ENCODE results near the gene MRPL38.

The MRPL38 gene

DNA sequence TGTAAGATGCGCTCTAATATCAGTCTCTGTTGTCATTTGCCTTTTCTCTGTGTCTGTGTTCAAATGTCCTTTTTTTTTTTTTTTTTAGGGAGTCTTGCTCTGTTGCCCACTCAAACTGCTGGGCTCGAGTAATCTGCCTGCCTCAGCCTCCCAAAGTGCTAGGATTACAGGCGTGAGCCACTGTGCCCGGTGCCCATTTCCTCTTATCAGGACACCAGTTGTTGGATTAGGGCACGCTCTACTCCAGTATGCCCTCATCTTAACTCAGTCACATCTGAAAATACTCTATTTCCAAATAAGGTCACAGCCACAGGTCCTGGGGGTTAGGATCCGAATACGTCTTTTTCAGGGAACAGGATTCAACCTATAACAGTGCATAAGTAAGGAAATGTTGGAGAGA, 24.4 kb downstream of the MRPL38 start:
- no peak for TF ChIP-seq EGR1 (IDR thresholded peaks at IDR 0.05)
- TF ChIP-seq TCF12 (IDR thresholded peaks at IDR 0.05; ENCODE audit: low read depth), result no peak
- no peak for TF ChIP-seq NFIC (IDR thresholded peaks at IDR 0.05)
- TF ChIP-seq, protein P1, sequence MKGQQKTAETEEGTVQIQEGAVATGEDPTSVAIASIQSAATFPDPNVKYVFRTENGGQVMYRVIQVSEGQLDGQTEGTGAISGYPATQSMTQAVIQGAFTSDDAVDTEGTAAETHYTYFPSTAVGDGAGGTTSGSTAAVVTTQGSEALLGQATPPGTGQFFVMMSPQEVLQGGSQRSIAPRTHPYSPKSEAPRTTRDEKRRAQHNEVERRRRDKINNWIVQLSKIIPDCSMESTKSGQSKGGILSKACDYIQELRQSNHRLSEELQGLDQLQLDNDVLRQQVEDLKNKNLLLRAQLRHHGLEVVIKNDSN (IDR thresholded peaks at IDR 0.05), result no peak
- TF ChIP-seq EP300 (IDR thresholded peaks at IDR 0.05; ENCODE audit: borderline replicate concordance), result no peak
- TF ChIP-seq, protein P2, sequence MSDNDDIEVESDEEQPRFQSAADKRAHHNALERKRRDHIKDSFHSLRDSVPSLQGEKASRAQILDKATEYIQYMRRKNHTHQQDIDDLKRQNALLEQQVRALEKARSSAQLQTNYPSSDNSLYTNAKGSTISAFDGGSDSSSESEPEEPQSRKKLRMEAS (IDR thresholded peaks at IDR 0.05), result no peak
- no peak for TF ChIP-seq YY1 (IDR thresholded peaks at IDR 0.05; ENCODE audit: low read depth)
- TF ChIP-seq, protein P3, sequence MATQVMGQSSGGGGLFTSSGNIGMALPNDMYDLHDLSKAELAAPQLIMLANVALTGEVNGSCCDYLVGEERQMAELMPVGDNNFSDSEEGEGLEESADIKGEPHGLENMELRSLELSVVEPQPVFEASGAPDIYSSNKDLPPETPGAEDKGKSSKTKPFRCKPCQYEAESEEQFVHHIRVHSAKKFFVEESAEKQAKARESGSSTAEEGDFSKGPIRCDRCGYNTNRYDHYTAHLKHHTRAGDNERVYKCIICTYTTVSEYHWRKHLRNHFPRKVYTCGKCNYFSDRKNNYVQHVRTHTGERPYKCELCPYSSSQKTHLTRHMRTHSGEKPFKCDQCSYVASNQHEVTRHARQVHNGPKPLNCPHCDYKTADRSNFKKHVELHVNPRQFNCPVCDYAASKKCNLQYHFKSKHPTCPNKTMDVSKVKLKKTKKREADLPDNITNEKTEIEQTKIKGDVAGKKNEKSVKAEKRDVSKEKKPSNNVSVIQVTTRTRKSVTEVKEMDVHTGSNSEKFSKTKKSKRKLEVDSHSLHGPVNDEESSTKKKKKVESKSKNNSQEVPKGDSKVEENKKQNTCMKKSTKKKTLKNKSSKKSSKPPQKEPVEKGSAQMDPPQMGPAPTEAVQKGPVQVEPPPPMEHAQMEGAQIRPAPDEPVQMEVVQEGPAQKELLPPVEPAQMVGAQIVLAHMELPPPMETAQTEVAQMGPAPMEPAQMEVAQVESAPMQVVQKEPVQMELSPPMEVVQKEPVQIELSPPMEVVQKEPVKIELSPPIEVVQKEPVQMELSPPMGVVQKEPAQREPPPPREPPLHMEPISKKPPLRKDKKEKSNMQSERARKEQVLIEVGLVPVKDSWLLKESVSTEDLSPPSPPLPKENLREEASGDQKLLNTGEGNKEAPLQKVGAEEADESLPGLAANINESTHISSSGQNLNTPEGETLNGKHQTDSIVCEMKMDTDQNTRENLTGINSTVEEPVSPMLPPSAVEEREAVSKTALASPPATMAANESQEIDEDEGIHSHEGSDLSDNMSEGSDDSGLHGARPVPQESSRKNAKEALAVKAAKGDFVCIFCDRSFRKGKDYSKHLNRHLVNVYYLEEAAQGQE (IDR thresholded peaks at IDR 0.05; ENCODE audit: low read depth), result no peak
- no peak for TF ChIP-seq CREB1 (IDR thresholded peaks at IDR 0.05; ENCODE audit: low read depth)
- TF ChIP-seq TEAD4 (IDR thresholded peaks at IDR 0.05), result no peak
- TF ChIP-seq FOXM1 (IDR thresholded peaks at IDR 0.05; ENCODE audit: borderline replicate concordance, low read depth), result no peak
- TF ChIP-seq CEBPB (IDR thresholded peaks at IDR 0.05), result no peak
- no peak for TF ChIP-seq TAF1 (IDR thresholded peaks at IDR 0.05; ENCODE audit: low read depth)
- no peak for TF ChIP-seq RAD21 (IDR thresholded peaks at IDR 0.05; ENCODE audit: low read depth)
- no peak for TF ChIP-seq ZBTB7A (IDR thresholded peaks at IDR 0.05; ENCODE audit: low read depth)

DNA sequence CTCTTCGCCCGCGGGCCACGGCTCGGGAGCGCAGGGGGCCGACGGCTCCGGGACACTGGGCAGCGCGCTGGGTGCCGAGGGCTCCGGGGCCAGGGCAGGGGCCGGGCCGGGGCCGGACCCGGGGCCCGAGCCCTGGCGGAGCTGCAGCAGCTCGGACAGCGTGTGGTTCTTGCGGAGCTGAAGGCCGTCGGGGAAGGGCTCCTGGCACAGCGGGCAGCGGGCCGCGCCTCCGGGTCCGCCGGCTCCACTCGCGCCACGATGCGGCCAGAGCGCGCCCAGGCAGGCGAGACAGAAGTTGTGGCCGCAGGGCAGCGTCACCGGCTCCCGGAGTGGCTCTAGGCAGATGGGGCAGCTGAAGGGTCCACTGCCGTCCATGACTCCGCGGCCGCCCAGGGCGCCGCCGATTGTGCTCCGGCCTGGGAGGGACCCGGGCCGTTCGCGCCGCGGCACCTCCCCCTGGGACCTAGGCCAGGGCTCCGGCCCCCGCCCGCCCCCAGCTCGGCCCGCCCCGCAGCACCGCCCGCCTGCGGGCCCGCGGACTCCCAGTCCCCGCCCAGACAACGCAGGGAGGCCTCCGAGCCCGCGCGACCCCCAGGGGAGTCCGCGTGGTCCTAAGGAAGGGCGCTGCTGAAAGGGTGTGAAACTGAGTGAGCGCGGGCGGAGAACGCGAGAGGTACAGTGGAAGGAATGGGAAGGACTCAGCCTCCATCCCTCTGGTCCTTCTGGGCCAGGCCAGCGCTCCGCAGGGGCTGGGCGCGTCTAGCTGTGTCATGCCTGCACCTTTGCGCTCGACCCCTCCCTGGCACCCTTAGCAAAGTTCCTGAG, 26.3 kb downstream of the MRPL38 start, which contains the start of gene TRIM47:
TSS of gene TRIM47 (minus strand) at position 408 of the 825 bp plus-strand sequence. CDS start at position 375, 33 bp downstream.
- TF ChIP-seq, protein P2 (IDR thresholded peaks at IDR 0.05), result peak; percentile 76
- TF ChIP-seq EP300 (IDR thresholded peaks at IDR 0.05; ENCODE audit: borderline replicate concordance) (0 out of 2 replicates have a peak, but pooled peaks have one; percentile 12), NFIC (IDR thresholded peaks at IDR 0.05) (no peak; the same call in 1 of the 2 replicates), ZBTB7A (IDR thresholded peaks at IDR 0.05; ENCODE audit: low read depth) (peak; percentile 94; the same call in 1 of the 2 replicates), YY1 (IDR thresholded peaks at IDR 0.05; ENCODE audit: low read depth) (no peak; the same call in 1 of the 2 replicates), TEAD4 (IDR thresholded peaks at IDR 0.05) (0 out of 2 replicates have a peak, but pooled peaks have one; percentile 14), TAF1 (IDR thresholded peaks at IDR 0.05; ENCODE audit: low read depth) (no peak; the same call in 1 of the 2 replicates), CREB1 (IDR thresholded peaks at IDR 0.05; ENCODE audit: low read depth) (no peak)
- TF ChIP-seq, protein P1 (IDR thresholded peaks at IDR 0.05), result no peak; the same call in 1 of the 2 replicates
- TF ChIP-seq, protein P3 (IDR thresholded peaks at IDR 0.05; ENCODE audit: low read depth), result no peak

DNA sequence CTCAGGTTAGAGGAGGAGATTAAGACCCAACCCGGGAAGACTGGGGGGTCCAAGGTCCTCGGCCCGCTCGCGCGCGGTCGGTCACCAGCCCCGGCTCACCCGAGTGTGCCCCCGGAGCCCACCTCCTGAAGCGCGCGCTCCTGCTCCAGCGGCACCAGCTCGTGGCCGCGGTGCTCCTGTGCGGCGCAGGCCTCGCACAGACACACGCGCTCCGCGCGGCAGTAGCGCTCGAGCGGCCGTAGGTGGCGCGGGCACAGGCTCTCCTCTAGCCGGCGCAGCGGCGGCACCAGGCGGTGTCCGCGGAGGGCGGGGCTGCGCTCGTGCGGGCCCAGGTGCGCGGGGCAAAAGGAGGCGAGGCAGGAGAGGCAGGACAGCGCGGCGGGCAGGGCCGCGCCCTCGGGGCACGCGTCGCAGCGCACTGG, 26.9 kb downstream of the MRPL38 start:
- TF ChIP-seq, protein P1 (IDR thresholded peaks at IDR 0.05), result peak; percentile 40; the same call in 1 of the 2 replicates
- TF ChIP-seq YY1 (IDR thresholded peaks at IDR 0.05; ENCODE audit: low read depth) (peak; percentile 71; the same call in 1 of the 2 replicates), RAD21 (IDR thresholded peaks at IDR 0.05; ENCODE audit: low read depth) (peak; percentile 23; the same call in 1 of the 2 replicates), ZBTB7A (IDR thresholded peaks at IDR 0.05; ENCODE audit: low read depth) (no peak; the same call in 1 of the 2 replicates), NFIC (IDR thresholded peaks at IDR 0.05) (no peak), FOXM1 (IDR thresholded peaks at IDR 0.05; ENCODE audit: borderline replicate concordance, low read depth) (no peak)
- TF ChIP-seq, protein P2 (IDR thresholded peaks at IDR 0.05), result peak; percentile 90

DNA sequence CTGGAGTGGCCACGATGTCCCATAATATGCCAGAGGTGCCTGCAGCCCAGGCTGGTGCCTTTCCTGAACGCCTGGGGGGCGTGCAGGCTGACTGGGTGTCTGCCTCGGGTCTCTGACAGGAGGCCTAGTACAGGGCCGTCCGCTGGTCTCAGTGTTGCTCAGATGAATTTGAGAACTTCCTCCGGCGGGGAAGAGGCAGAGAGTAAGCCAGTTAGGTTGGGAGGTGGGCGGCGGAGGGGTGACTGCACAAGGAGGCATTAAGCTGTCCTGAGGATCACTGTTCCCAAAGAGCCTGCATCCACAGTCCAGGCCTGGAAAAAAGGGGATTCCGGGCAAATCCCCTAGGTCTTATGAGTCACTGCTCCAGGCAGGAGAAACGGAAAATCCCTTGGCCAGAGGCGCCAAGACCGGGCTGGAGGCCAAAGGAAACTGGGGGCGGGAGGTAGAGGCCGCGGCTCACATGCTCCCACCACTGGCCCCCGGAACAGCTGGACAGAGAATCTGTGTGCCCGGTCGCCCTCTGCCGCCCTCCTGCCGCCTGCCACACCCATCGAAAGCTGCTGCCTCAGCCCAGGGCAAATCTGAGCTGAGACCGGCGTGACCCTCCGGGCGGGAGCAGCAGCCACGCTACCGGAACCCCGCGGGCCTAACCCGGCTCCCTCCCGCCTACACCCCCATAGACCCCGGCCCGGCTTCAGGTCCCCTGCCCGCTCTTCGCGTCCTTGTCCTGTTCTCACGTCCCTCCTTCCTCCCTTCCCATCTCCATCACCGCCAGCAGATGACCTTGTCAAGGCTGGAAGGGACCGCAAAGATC, 27.5 kb downstream of the MRPL38 start:
- TF ChIP-seq TEAD4 (IDR thresholded peaks at IDR 0.05), result peak; percentile 62
- peak; percentile 77 for TF ChIP-seq EGR1 (IDR thresholded peaks at IDR 0.05)
- TF ChIP-seq YY1 (IDR thresholded peaks at IDR 0.05; ENCODE audit: low read depth), result no peak
- TF ChIP-seq FOXM1 (IDR thresholded peaks at IDR 0.05; ENCODE audit: borderline replicate concordance, low read depth), result no peak
- TF ChIP-seq CREB1 (IDR thresholded peaks at IDR 0.05; ENCODE audit: low read depth), result no peak
- TF ChIP-seq, protein P3 (IDR thresholded peaks at IDR 0.05; ENCODE audit: low read depth), result no peak
- TF ChIP-seq, protein P1 (IDR thresholded peaks at IDR 0.05), result 0 out of 2 replicates have a peak, but pooled peaks have one; percentile 15
- TF ChIP-seq NFIC (IDR thresholded peaks at IDR 0.05), result peak; percentile 92
- peak; percentile 46; the same call in 1 of the 2 replicates for TF ChIP-seq RAD21 (IDR thresholded peaks at IDR 0.05; ENCODE audit: low read depth)
- TF ChIP-seq TAF1 (IDR thresholded peaks at IDR 0.05; ENCODE audit: low read depth), result 0 out of 2 replicates have a peak, but pooled peaks have one; percentile 2
- peak; percentile 58; the same call in 1 of the 2 replicates for TF ChIP-seq EP300 (IDR thresholded peaks at IDR 0.05; ENCODE audit: borderline replicate concordance)
- peak; percentile 76 for TF ChIP-seq TCF12 (IDR thresholded peaks at IDR 0.05; ENCODE audit: low read depth)
- TF ChIP-seq, protein P2 (IDR thresholded peaks at IDR 0.05), result no peak
- peak; percentile 83 for TF ChIP-seq ZBTB7A (IDR thresholded peaks at IDR 0.05; ENCODE audit: low read depth)
- no peak for TF ChIP-seq CEBPB (IDR thresholded peaks at IDR 0.05)
